HG03439 (cell line): ENCODE measurements around the gene OR51B2.
"Not testable (repeated sequence)": the region's sequence is repeated elsewhere in the genome, so short reads cannot be mapped to it uniquely, and the experiment has no call there.

Source experiments
- ATAC-seq: cut with Tn5 transposase; IDR thresholded peaks from one replicate; pipeline ENCODE4 v1.9.1; 2021; ENCODE audit warnings: mild to moderate bottlenecking, moderate library complexity; ENCODE audit not compliant: unreplicated experiment

OR51B2 gene

GRCh38 chr11:5324197-5324596, at the start of gene OR51B2:
Gene OR51B2, minus strand, starts transcription at chr11:5324297. Its CDS starts 0 bp downstream, at chr11:5324297.
- no peak for ATAC-seq

DNA sequence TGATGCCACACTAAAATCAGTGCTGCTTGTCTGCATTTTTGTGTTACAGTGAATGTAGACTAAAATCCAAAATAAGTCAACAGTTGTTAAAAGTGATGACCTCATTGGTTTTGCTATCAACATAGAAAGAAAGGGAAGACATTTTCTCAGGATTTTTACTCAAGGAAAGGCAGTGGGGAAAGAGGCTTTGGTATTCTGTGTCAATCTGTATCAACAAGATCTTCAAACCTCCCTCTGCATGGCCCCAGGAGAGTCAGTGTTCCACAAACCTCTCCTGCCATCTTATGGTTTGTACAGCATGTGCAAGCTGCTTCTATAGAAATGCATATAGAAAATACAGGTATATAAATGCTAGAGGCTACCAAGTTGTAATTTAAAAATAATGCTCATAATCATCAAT, 45.7 kb upstream of the OR51B2 start:
- ATAC-seq: no peak

DNA sequence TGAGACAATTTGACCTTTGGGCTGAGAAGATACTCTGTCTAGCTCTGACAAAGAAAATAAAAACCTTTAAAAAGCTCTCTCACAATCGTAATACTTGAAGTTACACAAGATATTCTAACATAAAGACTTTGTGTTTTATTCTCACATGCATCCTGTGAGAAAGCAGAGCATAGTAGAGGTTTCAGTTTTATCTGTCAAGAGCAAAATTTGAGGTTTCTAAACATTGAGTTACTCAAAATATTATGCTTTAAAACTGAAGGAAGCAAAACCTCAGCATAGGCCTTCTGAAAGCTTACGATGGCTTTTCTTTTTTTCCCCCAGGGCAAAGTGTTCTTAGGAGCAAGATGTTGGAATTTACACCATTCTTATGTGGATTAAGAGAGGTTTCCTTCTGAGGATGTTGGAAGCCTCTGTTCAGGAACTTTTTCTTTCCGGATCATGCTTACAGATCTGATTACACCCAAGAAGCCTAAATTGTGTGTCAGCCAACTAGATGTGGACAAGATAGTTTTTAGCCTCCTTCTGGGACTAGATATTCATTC, 44.5 kb upstream of the OR51B2 start:
- ATAC-seq: no peak

DNA sequence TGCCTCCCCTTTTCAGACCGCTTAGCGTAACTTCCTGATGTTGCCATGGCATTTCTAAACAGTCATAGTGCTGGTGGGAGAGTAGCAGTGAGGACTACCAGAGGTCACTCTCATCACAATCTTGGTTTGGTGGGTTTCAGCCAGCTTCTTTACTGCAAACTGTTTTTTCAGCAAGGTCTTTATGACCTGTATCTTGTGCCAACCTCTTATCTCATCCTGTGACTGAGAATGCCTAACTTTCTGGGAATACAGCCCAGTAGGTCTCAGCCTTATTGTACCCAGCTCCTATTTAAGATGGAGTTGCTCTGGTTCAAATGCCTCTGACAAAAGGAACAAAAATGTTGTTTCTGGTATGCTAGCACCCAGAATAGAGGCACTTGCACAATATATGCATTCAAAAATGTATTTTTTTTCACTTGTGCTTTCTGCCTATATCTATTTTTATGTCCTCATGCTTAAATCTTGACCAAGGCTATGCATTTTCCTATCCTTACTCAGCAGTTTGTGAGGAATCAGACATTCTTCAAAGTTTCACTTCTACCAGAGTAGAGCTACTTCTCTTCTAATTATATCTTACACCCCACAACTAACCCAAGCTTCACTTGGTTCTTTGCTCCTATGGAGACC, 43.5 kb upstream of the OR51B2 start:
- no peak for ATAC-seq

- no peak for ATAC-seq
Observed at GRCh38 chr11:5366856-5367255, 42.8 kb upstream of the OR51B2 start.

DNA sequence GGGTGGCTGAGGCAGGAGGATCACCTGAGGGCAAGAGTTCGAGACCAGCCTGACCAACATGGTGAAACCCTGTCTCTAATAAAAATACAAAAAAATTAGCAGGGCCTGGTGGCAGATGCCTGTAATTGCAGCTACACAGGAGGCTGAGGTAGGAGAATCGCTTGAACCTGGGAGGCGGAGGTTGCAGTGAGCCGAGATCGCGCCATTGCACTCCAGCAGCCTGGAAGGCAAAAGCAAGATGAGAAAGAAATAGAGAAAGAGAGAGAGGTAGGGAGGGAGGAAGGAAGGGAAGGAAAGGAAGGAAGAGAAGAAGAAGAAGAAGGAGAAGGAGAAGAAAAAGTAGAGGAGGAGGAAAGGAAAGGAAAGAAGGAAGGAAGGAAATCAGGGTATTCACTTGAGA, 42.3 kb upstream of the OR51B2 start:
- not testable (repeated sequence) for ATAC-seq

DNA sequence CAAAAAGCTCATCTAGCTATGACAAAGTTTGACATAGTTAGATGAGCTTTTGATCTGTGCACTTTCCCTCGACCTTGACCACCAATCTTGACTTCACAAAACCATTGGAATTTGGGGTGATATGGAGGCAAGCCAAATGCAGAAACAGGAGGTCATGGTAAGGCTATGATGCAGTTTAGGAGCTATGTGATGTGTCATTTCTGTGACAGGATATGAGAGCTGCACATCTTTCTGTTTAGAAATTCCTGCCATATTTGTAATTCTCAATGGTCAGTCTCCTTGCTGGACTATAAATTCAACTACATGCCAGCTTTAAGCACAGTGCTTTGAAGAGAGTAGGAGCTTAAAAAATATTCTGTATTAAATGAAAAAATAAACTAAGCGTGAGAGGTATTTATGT, 40.1 kb upstream of the OR51B2 start:
- ATAC-seq: no peak

- ATAC-seq: no peak
Observed at GRCh38 chr11:5363679-5364078, 39.6 kb upstream of the OR51B2 start.

DNA sequence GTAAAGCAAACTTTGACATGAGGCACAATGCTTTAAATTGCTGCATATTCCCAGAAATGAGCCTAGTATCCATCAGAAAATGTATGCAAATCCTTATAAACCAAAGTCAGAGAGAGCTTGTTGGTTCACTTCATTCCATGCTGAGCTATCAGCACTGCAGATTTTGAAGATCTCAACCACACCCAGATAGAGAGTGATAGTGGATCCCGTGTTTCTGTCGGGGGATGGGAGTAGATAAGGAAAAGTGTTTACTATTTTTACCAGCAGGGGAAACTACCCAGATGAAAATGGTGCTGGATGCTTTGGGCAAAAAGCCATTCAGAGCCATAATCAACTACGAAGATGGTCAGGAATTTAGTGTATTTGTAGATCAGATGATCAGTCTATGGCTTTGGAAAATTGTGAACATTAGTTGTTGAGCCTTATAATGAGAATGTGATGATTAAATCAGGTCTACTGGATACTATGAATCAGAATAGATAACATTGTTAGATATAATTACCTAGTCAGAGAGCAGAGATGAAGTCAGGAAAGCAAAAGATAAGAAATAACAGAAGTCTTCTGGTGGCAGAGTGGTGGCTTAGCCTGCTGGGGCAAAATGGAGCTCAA, 38.0 kb upstream of the OR51B2 start:
- ATAC-seq: no peak

GRCh38 chr11:5356031-5356430, 31.9 kb upstream of the OR51B2 start:
- ATAC-seq: not testable (repeated sequence)

DNA sequence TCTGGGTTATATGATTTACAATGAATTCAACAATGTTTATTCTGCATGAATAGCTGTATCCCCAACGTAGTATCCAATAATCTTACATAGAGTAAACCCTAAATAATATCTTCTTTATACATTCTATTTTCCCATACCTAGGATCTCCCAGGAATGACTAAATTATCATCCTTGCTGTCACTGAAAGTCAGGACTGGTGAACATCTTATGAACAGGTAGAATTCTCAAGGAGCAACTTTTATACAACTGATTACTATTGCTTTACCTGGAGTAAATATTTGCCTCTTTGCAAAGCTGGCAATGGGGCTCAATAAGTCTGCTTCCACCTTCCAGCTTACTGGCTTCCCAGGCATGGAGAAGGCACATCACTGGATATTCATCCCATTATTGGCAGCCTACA, 27.1 kb upstream of the OR51B2 start, which contains the start of gene OR51B6:
Gene OR51B6 (plus strand): TSS at position 301 of the 400 bp plus-strand sequence. CDS start 0 bp downstream, at position 301.
- ATAC-seq: no peak

- no peak for ATAC-seq
Observed at GRCh38 chr11:5349550-5349949, 25.5 kb upstream of the OR51B2 start.

DNA sequence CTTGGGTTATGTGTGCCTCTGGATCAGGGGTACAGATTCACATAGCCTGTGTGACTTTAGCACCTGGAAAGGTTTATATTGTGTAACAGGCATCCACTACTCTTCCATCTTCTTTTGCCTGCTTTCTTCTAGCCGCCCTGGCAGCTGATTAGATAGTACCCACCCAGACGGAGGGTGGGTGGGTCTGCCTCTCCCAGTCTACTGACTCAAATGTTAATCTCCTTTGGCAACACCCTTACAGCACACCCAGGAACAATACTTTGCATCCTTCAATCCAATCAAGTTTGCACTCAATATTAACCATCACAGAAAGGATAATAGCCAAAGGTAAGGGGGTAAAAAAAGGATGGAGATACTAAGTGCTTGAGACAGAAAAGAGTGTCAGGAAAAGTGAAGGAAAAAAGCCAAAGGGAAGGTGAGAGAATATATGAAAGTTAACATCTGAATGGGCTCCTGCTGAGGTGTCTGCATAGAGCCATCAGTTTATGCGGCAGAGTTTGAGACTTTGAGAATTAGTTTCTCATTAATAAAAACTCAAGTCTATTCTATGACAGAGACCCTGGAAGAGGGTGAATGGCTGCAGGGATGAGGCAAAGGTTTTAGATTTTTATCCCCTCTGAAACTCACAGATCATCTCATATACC, 24.6 kb upstream of the OR51B2 start:
- ATAC-seq: no peak

DNA sequence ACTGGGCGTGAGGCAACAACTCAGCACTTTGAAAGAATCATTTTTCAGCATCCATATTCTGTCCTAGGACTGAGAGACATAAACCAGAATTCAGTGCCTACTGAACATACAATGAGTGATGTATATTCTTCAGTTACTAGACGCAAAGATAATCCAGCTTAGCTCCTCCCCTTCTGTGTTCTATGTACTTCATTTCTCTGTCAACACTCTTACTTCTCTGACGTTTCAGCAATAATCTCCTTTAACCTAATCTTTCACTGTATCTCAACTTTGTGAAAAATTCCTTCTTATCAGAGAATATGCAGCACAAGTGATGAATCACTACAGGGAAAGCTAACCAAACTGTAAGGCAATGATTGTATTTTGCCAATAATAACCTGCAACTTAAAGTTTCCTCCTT, 21.7 kb upstream of the OR51B2 start:
- no peak for ATAC-seq

GRCh38 chr11:5343474-5344335, 19.6 kb upstream of the OR51B2 start, which contains the start of gene OR51B5:
Gene OR51B5, minus strand, starts transcription at chr11:5343524. Its CDS starts 0 bp downstream, at chr11:5343524.
- ATAC-seq: no peak

DNA sequence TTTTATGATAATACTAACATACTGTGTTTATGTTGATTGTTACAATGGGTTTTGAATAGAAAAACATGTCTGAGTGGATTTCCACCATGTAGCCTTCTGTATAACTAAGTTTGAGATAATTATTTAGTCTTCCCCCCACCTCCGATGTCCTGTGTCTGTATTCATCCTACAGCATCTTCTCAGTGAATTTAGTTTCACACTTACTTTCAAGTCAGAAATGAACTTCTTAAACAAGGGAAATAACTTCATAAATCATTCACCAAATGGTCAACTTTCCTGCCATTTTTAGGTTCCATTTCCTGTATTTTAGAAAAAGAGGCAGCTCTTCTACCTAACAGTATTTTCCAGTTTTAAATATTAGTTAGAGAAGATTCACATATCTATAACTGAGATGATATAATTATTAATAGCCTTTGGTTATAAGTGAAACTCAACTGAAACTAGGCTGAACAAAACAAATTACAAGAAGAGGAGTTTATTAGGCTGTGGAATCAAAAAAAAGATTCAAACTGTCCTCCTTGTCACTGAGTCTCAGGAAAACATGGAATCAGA, 15.8 kb upstream of the OR51B2 start:
- ATAC-seq: peak; percentile 55

DNA sequence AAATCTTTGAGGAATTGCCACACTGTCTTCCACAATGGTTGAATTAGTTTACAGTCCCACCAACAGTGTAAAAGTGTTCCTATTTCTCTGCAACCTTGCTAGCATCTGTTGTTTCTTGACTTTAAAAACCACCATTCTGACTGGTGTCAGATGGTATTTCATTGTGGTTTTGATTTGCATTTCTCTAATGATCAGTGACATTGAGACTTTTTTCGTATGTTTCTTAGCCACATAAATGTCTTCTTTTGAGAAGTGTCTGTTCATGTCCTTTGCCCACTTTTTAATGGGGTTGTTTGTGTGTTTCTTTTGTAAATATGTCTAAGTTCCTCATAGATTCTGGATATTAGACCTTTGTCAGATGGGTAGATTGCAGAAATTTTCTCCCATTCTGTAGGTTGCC, 13.2 kb upstream of the OR51B2 start:
- ATAC-seq: not testable (repeated sequence)

- ATAC-seq: no peak
Observed at GRCh38 chr11:5336331-5336730, 12.2 kb upstream of the OR51B2 start.

GRCh38 chr11:5335170-5335569, 11.1 kb upstream of the OR51B2 start:
- no peak for ATAC-seq

GRCh38 chr11:5317292-5317691, 6.8 kb downstream of the OR51B2 start:
- no peak for ATAC-seq
